ENCODE data around the gene ASTL. TPM values are rescaled to one million over a fixed set of nuclear protein-coding genes. Genes with fewer than 3 reads are reported as not detected.
A peak's percentile ranks its signal among the peaks of the same experiment; 100 is the strongest.

ASTL gene
- total RNA-seq, 1 donor from 2014 or later = not detected

DNA sequence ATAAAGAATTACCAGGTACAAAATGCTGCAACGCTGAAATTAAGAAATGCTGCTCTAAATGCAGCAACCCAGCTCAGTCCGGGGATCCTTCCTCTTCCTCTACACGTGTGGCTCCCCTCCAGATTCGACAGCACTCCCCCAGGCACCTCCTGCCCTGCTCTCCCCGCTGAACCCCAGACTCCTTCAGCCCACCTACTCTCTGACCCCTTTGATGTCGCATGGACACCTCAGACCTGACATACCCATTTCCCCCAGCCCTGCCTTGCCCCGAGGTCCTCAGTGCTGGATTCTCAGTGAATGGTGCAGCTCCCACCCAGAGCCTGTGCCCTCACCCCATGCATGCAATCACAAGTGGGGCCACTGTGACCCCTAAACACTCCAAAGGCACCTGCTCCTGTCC lies 17.3 kb downstream of the ASTL start:
- H3K36me3 ChIP-seq = no peaks in the 10 kb centered on the region
- no peaks in the 10 kb centered on the region for H3K4me1 ChIP-seq
- peaks cover 34% of the 10 kb centered on the region for H3K27me3 ChIP-seq
- no peak overlapping the region for H3K27ac ChIP-seq
- intact Hi-C loops (cut with DNase I) = no loop called here
- DNase-seq = no peak
- ATAC-seq = no peak
- H3K4me3 ChIP-seq = no peak overlapping the region
- TF ChIP-seq, protein P1, sequence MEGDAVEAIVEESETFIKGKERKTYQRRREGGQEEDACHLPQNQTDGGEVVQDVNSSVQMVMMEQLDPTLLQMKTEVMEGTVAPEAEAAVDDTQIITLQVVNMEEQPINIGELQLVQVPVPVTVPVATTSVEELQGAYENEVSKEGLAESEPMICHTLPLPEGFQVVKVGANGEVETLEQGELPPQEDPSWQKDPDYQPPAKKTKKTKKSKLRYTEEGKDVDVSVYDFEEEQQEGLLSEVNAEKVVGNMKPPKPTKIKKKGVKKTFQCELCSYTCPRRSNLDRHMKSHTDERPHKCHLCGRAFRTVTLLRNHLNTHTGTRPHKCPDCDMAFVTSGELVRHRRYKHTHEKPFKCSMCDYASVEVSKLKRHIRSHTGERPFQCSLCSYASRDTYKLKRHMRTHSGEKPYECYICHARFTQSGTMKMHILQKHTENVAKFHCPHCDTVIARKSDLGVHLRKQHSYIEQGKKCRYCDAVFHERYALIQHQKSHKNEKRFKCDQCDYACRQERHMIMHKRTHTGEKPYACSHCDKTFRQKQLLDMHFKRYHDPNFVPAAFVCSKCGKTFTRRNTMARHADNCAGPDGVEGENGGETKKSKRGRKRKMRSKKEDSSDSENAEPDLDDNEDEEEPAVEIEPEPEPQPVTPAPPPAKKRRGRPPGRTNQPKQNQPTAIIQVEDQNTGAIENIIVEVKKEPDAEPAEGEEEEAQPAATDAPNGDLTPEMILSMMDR (IDR thresholded peaks at IDR 0.05) = no peak
- no peaks in the 10 kb centered on the region for H3K9me3 ChIP-seq

GRCh38 chr2:96120091-96120720 lies 18.1 kb downstream of the ASTL start:
- TF ChIP-seq, protein P1 (IDR thresholded peaks at IDR 0.05) = no peak
- Histone ChIP-seq H3K36me3 (no peaks in the 10 kb centered on the region), H3K4me3 (no peak overlapping the region), H3K9me3 (no peaks in the 10 kb centered on the region), H3K27me3 (peaks cover 42% of the 10 kb centered on the region), H3K27ac (no peak overlapping the region), H3K4me1 (no peaks in the 10 kb centered on the region)
- ATAC-seq = no peak
- intact Hi-C loops (cut with DNase I) = no loop called here
- DNase-seq = no peak

- TF ChIP-seq, protein P1 (IDR thresholded peaks at IDR 0.05) = no peak
- Histone ChIP-seq H3K27me3 (peaks cover 45% of the 10 kb centered on the region), H3K27ac (no peak overlapping the region), H3K9me3 (no peaks in the 10 kb centered on the region), H3K4me3 (no peak overlapping the region), H3K4me1 (no peaks in the 10 kb centered on the region), H3K36me3 (no peaks in the 10 kb centered on the region)
- intact Hi-C loops (cut with DNase I) = loop anchor here (10.0 kb wide), 1 partner anchor 95 kb away; no protein-coding TSS in a partner anchor
- DNase-seq (no peak), ATAC-seq (no peak)
These were observed 18.9 kb downstream of the ASTL start for GRCh38 chr2:96119389-96119751.

DNA sequence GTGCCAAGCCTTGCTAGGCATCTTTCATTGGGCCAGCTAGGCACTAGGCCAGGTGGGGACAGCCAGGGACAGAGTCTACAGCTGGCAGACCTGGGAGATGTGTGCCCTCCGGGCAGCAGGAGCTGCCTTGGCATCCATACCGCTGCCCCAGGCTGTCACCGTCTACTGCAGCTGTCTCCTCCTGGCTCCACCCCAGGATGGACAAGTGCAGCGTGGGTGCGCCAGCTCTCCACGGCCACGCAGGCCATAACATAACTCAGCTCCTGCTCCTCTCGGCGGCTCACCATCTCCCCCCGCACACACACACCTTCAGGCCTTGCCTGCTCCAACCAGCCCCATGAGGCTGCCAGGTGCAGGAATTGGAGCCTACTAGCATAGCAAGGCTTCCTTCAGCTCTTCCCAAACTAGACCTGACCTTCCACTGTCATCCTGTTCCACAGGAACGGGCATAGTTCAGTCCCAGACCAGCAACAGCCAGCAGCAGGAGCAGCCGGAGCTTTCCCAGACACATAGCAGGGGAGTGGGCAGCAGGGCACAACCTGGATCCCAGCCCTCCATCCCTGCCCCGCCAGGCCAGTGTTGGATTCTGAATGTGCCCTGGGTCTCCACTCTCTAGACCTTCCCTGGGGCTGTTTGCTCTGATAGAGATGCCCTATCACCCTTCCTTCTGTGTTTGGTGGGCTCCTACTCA lies 19.5 kb downstream of the ASTL start:
- Histone ChIP-seq H3K27me3 (peaks cover 45% of the 10 kb centered on the region), H3K27ac (no peak overlapping the region), H3K4me3 (no peak overlapping the region), H3K36me3 (no peaks in the 10 kb centered on the region), H3K9me3 (no peaks in the 10 kb centered on the region), H3K4me1 (no peaks in the 10 kb centered on the region)
- TF ChIP-seq, protein P1 (IDR thresholded peaks at IDR 0.05) = no peak
- no peak for ATAC-seq
- intact Hi-C loops (cut with DNase I) = loop anchor here (10.0 kb wide), 1 partner anchor 94 kb away; no protein-coding TSS in a partner anchor
- peak; percentile 55 for DNase-seq

DNA sequence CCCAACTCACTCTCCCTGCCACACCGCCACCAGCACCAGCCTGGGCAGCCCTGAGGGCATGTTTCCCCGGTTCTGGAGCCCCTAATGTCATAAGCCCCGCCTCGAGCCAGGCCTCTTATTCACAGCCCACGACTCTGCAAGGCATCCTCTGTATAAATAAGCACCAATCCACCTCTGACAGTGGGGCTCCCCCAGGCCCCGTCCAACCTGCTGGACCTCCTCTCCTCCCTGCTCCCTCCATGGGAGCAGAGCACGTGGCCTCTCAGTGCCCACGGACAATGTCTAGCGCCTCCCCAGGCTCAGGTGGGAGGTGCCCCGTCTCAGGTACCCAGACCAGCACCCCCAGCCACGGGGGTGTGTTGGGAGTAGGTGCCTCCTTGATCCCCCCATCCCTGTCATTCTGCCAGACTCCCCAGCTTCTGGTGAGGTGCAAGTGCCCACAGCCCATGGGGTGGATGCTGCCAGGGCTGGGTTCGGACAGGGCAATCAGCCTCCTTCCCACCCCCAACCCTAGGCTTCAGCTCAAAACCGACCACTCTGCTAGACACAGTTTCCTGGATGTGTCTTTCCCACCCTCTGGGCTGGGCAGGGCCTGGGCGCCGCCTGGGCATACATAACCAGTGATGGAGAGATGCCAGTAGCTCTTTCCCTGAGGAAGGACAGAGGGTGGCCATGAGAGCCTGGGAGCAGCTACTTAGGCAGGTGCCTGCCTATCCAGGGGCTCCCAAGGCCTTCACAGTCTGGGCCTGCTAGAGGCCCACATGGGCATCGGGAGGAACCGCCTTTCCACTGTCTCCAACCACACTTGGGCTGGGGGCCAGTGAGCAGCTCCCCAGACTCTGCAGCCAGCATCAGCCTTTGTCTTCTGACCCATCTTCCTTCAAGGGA lies 20.4 kb downstream of the ASTL start:
- TF ChIP-seq, protein P1 (IDR thresholded peaks at IDR 0.05) = no peak
- Histone ChIP-seq H3K4me3 (no peak overlapping the region), H3K36me3 (no peaks in the 10 kb centered on the region), H3K27ac (no peak overlapping the region), H3K9me3 (no peaks in the 10 kb centered on the region), H3K27me3 (peaks cover 45% of the 10 kb centered on the region), H3K4me1 (no peaks in the 10 kb centered on the region)
- intact Hi-C loops (cut with DNase I) = loop anchor here (10.0 kb wide), 1 partner anchor 93 kb away; no protein-coding TSS in a partner anchor
- ATAC-seq (no peak), DNase-seq (peak; percentile 52)
